Cortex of kidney (tissue), 1 donor: ENCODE measurements around the gene FOXB2.
"Not testable (repeated sequence)": the region's sequence is repeated elsewhere in the genome, so short reads cannot be mapped to it uniquely, and the experiment has no call there.

Experiments
- DNase-seq: peaks from one replicate; lab custom pipeline; 2025; lab: John Stamatoyannopoulos, UW

The FOXB2 gene

GRCh38 chr9:77016526-77017504 is 2.6 kb upstream of the FOXB2 start:
- DNase-seq, result no peak

- no peak for DNase-seq
These were observed 2.0 kb upstream of the FOXB2 start for GRCh38 chr9:77017505-77017894.

GRCh38 chr9:77018058-77018968 is 1.1 kb upstream of the FOXB2 start:
- no peak for DNase-seq

GRCh38 chr9:77018969-77019235 is 553 bp upstream of the FOXB2 start:
- DNase-seq, result no peak

DNA sequence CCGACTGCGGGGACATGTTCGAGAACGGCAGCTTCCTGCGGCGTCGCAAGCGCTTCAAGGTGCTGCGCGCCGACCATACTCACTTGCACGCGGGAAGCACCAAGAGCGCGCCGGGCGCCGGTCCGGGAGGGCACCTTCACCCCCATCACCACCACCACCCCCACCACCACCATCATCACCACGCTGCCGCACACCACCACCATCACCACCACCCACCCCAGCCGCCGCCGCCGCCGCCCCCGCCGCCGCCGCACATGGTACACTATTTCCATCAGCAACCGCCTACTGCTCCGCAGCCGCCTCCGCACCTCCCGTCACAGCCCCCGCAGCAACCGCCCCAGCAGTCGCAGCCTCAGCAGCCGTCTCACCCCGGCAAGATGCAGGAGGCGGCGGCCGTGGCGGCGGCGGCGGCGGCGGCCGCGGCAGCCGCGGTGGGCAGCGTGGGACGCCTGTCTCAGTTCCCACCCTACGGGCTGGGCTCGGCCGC is 514 bp downstream of the FOXB2 start:
- no peak for DNase-seq

DNA sequence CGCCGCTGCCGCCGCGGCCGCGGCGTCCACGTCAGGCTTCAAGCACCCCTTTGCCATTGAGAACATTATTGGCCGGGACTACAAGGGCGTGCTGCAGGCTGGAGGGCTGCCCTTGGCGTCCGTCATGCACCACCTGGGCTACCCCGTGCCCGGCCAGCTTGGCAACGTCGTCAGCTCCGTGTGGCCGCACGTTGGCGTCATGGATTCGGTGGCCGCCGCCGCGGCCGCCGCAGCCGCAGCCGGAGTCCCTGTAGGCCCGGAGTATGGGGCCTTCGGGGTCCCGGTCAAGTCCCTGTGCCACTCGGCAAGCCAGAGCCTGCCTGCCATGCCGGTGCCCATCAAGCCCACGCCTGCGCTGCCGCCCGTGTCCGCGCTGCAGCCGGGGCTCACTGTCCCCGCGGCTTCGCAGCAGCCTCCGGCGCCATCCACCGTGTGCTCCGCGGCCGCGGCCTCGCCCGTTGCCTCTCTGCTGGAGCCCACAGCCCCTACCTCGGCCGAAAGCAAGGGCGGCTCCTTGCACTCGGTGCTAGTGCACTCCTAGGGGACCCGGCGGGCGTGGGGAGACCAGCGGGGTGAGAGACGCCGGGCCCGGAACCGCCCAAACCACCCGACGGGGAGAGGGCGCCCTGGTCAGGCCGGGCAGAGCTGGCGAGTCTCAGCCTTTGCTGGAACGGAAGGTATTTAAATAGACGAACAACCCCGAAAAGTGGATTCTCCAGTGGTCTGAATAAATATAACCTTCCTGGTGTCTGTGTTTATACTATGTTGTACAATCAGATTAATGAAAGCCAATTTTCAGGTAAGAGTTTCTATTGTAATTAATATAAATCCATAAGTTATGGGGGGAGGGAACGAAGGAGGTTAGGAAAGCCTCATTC is 1.2 kb downstream of the FOXB2 start:
- DNase-seq, result no peak

- no peak for DNase-seq
These were observed 1.9 kb downstream of the FOXB2 start for GRCh38 chr9:77021291-77021894.

- DNase-seq, result no peak
These were observed 2.7 kb downstream of the FOXB2 start for GRCh38 chr9:77021922-77022782.

DNA sequence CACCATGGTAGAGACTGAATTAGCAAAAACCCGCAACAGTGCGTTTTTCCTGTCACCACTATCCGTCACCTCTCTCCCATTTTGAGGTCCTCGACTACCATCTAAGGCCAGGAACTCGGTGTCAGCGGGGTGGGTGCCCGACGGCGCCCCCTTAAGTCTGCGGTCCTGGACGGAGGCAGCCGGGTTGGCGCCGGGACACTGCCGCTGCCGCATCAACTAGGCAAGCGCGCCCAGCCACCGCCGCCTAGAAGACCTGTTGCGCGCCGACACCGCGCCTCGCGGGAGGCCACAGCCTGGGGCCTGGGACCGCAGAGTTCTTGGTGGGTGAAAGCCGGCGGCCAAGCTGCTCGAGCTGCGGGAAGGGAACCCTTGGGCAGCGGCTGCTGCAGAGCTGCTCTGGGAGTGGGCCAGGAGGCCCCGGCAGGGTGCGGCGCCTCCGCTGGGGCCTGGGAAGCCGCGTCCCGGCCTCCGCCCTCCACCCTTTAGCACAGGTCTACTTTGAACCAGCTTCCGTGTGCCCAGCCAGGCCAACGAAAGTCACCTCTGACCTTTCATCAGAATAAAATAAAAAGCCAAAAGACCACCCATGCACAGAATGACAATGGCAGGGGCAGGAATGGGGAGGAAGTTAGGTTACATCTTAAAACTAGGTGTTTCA is 3.5 kb downstream of the FOXB2 start:
- DNase-seq, result no peak

GRCh38 chr9:77023726-77024125 is 4.3 kb downstream of the FOXB2 start:
- no peak for DNase-seq

- no peak for DNase-seq
These were observed 5.5 kb downstream of the FOXB2 start for GRCh38 chr9:77024776-77025545.

- no peak for DNase-seq
These were observed 9.0 kb downstream of the FOXB2 start for GRCh38 chr9:77028478-77028877.

DNA sequence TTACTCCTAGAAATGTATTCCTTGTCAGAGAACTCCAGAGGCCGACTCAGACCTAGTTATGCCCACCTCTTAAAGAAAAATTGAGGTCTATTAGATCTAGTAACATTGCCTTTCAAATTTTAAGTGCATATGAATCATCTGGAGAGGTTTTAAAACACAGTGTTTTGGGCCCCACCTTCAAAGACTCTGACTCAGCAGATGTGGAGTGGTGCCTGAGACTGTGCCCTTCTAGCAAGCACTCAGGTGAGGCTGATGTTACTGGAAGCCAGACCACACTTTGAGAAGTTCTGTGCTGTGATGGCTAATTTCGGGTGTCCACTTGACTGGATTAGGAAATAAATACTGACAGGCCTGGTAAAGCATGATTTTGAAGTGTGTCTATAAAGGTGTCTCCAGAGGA is 10.6 kb downstream of the FOXB2 start:
- DNase-seq, result no peak

GRCh38 chr9:77038281-77039036 is 19.0 kb downstream of the FOXB2 start:
- no peak for DNase-seq

GRCh38 chr9:77040340-77040739 is 20.9 kb downstream of the FOXB2 start:
- no peak for DNase-seq

GRCh38 chr9:77043743-77044142 is 24.3 kb downstream of the FOXB2 start:
- DNase-seq, result not testable (repeated sequence)

DNA sequence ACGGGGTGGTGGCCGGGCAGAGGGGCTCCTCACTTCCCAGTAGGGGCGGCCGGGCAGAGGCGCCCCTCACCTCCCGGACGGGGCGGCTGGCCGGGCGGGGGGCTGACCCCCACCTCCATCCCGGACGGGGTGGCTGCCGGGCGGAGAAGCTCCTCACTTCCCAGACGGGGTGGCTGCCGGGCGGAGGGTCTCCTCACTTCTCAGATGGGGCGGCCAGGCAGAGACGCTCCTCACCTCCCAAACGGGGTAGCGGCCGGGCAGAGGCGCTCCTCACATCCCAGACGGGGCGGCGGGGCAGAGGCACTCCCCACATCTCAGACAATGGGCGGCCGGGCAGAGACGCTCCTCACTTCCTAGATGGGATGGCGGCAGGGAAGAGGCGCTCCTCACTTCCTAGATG is 41.2 kb downstream of the FOXB2 start:
- not testable (repeated sequence) for DNase-seq

- DNase-seq, result no peak
These were observed 44.3 kb downstream of the FOXB2 start for GRCh38 chr9:77063645-77064285.
